CD4-positive, alpha-beta T cell treated with Interleukin-1 beta for 1 hour (primary cell): ENCODE results near the gene SPTBN5.

ENCODE experiments used
- DNase-seq, 2 donors: peaks; one replicate each; pipeline ENCODE4 v3.0.0-alpha.2; 2020 to 2022

SPTBN5 gene

DNA sequence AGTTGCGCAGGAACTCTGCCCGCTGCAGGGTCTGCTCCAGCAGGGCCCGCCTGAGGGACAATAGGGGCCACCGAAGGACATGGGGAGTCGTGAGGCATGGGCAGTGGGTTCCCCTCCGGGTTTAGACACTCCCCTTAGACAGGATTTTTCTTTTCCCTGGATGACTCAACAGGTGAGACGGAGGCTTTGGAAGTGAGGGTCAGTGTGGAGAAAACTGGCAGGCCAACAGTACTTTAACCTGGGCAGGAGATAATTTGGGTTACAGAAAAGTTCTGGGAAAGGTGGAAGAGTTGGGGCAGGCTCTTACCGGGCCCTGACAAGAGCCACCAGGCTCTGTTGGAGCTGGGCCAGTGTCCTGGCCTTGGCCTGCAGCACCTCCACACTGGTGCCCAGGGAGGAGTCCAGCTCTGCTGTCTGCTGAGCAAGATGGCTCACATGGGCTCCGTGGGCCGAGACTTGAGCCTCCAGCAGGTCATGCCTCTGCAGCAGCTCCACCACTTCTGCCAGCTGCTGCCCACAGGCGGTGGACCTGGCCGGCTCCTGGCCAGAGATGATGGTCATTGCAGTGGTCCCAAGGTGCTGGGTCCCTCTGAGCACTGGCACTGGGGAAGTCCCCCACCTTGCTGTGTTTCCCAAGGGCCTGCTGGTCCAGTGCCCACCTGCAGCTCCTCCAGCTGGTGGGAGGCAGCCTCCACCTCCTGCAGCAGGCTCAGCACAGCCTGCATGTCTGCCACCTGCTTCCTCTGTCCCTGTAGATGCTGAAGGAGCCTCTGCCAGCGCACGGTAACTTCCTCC lies 11.0 kb downstream of the SPTBN5 start:
- no peak for DNase-seq

GRCh38 chr15:41881920-41882688 lies 11.7 kb downstream of the SPTBN5 start:
- DNase-seq, result no peak

GRCh38 chr15:41881550-41881919 lies 12.3 kb downstream of the SPTBN5 start:
- no peak for DNase-seq

- no peak for DNase-seq
Measured at GRCh38 chr15:41881086-41881485, 12.8 kb downstream of the SPTBN5 start.

- no peak for DNase-seq
Measured at GRCh38 chr15:41880156-41880877, 13.5 kb downstream of the SPTBN5 start.

GRCh38 chr15:41879321-41879845 lies 14.5 kb downstream of the SPTBN5 start:
- no peak for DNase-seq

DNA sequence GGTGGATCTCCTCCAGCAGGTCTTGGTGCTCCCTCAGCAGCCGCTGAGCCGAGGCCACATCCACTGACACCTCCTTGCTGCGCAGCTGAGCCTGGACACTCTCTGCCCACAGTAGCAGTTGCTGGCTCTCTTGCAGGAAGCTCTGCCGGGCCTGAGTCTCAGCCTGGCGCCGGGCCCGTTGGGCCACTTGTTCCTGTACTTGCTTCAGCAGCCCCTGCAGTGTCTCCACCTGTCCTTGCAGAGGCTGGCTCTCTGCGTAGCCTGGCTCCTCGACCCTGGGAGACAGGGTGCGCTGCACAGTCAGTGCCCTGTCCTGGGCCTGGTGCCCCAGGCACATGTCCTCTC lies 15.5 kb downstream of the SPTBN5 start:
- no peak for DNase-seq

GRCh38 chr15:41877631-41878354 lies 16.1 kb downstream of the SPTBN5 start:
- DNase-seq, result no peak

DNA sequence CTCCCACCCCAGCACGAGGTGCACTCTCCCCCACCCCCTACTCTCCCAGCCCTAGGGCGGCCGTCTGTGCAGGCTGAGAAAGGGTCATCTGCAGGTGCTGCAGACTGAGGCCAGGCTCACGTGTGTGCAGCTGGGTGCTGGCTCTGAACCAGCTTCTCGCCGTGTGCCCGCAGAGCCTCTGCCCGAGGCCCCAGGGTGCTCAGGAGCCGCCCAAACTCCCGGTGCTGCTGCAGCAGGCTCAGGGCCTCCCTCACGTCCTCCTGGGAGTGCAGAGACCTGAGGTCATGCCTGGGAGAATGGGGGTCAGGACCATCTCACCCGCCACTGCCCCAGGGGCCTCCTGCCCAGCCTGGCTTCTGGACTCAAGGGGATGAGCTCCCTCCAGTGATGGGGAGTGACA lies 17.2 kb downstream of the SPTBN5 start:
- DNase-seq, result no peak

GRCh38 chr15:41876007-41876406 lies 17.8 kb downstream of the SPTBN5 start:
- no peak for DNase-seq

GRCh38 chr15:41874736-41875135 lies 19.1 kb downstream of the SPTBN5 start:
- no peak for DNase-seq

GRCh38 chr15:41873711-41874110 lies 20.1 kb downstream of the SPTBN5 start:
- DNase-seq, result no peak

- DNase-seq, result no peak
Measured at GRCh38 chr15:41872166-41872747, 21.6 kb downstream of the SPTBN5 start.

DNA sequence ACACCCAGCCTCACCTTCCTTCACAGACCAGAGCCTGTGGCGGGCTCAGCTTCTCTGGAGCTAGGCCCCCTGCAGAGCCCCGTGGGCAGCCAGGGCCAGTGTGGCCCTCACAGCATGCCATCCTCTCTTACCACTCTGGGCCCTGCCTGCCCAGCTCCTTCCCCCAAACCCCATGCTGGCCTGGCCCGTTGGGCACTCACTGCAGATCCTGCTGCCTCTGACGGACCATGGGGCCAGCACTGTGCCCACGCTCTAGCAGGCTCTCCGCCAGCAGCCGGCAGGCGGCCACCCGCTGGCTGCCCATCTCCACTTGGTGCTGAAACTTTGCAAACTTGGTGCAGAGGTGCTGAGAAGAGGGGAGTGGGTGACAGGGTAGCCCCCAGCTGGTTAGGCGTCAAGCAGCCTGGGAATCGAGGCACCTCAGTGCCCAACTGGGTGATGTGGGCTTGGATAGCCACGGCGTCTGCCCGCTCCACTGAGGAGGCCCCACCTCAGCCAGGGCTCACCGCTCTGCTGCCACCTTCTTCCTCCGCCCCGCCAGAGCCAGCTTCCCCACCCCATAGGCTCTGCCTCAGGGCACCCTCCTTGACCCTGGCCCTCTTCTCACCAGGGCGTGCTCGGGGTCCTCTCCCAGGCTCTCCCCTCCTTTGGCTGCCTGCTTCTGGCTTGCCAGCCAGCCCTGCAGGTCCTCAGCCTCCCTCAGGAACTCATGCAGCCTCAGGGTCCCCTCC lies 22.5 kb downstream of the SPTBN5 start:
- no peak for DNase-seq

DNA sequence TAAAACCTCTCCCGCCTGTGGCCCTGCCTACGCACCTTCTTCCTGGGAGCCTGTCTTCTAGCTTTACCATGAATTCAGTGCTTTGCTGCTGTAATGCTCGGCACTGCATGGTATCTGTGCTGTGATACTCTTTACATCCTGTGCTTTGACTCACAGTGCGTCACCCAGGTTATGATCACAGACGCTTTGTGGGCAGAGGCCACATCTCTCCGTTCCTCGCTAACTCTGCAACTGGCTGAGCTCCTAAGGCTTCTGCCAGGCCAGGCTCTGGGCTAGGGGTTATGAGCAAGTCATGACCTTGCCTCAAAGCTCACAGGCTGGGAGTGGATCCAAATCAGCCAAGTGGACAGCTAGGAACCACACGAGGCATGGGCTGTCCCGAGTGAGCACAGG lies 23.2 kb downstream of the SPTBN5 start:
- DNase-seq, result peak; percentile 48 to 52

DNA sequence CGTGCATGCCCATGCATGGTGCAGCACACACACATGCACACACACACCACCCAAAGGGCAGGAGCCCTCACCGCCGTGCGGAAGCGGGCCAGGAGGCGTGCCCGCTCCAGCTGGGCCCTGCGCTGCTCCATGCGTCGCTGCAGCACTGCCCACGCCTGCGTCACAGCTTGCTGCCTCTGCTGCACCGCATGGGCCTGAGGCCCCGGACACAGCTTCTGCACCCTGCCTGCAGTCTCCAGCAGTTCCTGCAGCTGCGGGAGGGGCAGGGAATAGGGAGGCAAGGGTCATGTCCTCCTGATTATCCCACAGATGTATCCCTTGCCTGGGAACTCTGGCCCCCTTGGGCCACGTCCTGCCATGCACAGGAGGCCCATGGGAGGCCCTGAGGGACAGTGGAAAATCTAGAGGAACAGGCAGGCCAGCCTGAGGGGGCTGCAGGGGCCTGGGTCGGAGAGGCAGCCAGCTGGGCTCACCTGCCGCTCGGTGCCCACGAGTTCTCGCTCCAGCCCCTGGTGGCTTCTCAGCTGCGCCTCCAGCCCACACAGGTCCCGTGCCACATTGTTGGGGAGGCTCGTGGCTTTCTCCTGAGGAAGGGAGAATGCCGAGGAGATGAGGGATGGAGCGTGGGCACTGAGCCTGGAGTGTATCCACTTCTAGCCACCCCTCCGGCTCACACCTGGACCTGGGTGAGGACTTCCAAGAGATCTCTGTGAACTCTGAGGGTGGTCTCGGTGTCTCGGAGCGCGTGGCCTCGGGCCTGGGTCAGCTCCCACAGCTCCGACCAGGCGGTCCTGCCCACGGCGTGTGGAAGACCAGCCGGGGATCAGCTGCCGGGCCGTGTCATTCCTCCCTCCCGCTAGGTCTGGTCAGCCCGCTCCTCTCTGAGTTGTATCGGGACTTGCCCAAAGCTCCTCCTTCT lies 23.8 kb downstream of the SPTBN5 start:
- no peak for DNase-seq

DNA sequence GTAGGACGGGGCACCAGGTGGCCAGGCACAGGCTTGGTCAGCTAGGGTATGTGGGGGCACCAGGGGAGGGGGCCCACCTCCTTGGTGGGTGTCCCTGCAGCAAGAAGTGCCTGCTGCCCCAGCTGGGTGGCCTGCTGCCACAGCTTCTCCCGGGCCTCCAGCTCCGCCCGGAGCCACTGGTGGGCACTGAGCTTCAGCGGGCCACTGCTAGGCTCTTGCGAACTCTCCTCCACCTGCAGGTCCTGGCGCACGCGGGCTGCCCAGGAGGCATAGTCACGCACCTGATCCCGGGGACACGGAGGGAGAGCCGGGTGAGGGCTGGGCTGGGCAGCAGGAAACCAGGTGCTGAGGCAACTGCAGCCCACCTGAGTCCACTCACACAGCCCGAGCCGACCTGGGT lies 25.5 kb downstream of the SPTBN5 start:
- no peak for DNase-seq

DNA sequence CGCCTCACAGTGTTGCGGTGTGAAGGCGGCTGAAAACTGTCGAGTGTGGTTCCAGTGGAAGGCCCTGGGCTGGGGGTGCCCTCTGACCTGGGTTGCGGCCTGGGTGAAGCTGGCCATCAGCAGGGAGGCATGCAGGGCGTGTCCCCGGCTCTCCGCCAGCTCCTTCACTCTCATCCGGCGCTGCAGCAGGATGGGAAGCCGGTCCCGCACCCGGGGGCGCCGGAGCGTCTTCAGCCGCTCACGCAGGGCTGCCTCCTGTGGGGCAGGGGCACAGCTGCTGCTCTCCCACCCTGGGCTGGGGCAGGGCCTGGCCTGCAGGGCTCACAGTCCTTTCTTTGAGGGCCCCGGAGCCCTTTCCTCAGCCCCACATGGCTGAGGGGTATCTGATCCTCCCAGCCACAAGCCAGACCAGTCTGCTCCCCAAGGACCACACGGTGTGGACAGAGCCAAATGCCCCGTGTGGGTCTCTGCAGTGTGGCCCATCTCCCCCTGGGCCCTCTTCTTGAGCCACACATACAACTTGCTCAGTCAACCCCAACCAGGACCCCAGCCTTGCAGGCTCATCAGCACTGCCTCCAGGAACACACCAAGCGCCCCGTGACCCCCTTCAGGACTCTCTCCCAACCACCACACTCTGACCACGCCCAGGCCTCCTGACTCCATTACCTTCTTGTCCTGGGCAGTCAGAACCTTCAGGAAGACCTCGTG lies 26.8 kb downstream of the SPTBN5 start:
- no peak for DNase-seq

- no peak for DNase-seq
Measured at GRCh38 chr15:41866263-41866703, 27.6 kb downstream of the SPTBN5 start.

DNA sequence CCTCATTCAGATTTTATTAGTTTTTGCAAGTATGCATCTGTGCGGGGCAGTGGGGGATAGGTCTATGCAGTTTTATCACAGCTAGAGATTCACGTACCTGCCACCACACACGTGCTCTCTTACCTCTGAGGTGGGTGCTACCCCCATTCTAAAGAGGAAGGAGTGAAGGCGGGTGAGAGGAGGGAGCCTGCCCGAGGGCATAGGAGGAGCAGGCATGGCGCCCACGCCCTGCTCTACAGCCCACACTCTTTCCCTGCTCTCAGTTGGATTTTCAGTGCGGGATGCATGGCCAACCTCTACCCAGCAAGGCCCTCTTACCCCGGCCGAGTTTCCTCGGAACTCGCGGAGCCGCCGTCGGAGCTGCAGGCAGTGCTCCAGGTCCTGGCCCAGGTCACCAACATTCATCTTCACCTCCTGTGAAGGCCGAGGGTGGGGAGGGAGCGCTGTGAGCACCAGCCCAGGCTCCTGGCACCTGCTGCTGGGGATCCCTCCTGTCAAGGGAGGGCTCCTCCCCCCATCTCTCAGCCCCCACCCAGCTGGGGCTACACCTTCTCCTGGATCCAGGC lies 28.3 kb downstream of the SPTBN5 start:
- no peak for DNase-seq
